ENCODE results near the gene OR6A2.
"Not testable (repeated sequence)": the region's sequence is repeated elsewhere in the genome, so short reads cannot be mapped to it uniquely, and the experiment has no call there.

OR6A2 gene

GRCh38 chr11:6799402-6799801, at the start of gene OR6A2:
OR6A2 (minus strand) TSS chr11:6799689; CDS start chr11:6795708, 3,981 bp downstream.
- DNase-seq: no peak

GRCh38 chr11:6845383-6845782, 45.9 kb upstream of the OR6A2 start, which contains the start of gene OR10A5:
OR10A5 (plus strand) TSS chr11:6845683; CDS start chr11:6845683, 0 bp downstream.
- DNase-seq: no peak

GRCh38 chr11:6844356-6844755, 44.9 kb upstream of the OR6A2 start:
- no peak for DNase-seq

GRCh38 chr11:6843670-6844069, 44.2 kb upstream of the OR6A2 start:
- DNase-seq: no peak

- DNase-seq: no peak
Measured at GRCh38 chr11:6841694-6842093, 42.2 kb upstream of the OR6A2 start.

GRCh38 chr11:6834021-6834420, 34.5 kb upstream of the OR6A2 start:
- DNase-seq: no peak

GRCh38 chr11:6833356-6833755, 33.9 kb upstream of the OR6A2 start:
- DNase-seq: no peak

GRCh38 chr11:6828103-6828502, 28.6 kb upstream of the OR6A2 start:
- DNase-seq: no peak

GRCh38 chr11:6825231-6825744, 25.8 kb upstream of the OR6A2 start:
- no peak for DNase-seq

GRCh38 chr11:6824136-6824823, 24.8 kb upstream of the OR6A2 start:
- DNase-seq: no peak

- no peak for DNase-seq
Measured at GRCh38 chr11:6818967-6819366, 19.5 kb upstream of the OR6A2 start.

GRCh38 chr11:6817694-6818093, 18.2 kb upstream of the OR6A2 start:
- no peak for DNase-seq

- DNase-seq: no peak
Measured at GRCh38 chr11:6813656-6814055, 14.2 kb upstream of the OR6A2 start.

GRCh38 chr11:6812390-6813005, 13.0 kb upstream of the OR6A2 start:
- DNase-seq: peak; percentile 11

- not testable (repeated sequence) for DNase-seq
Measured at GRCh38 chr11:6801075-6801474, 1.6 kb upstream of the OR6A2 start.

GRCh38 chr11:6794639-6795038, 4.8 kb downstream of the OR6A2 start:
- no peak for DNase-seq

- no peak for DNase-seq
Measured at GRCh38 chr11:6790546-6790945, 8.9 kb downstream of the OR6A2 start.

- no peak for DNase-seq
Measured at GRCh38 chr11:6782720-6783119, 16.8 kb downstream of the OR6A2 start, which contains the start of gene OR2AG1. OR2AG1 (plus strand) TSS chr11:6783020; CDS start chr11:6785038, 2,018 bp downstream.

GRCh38 chr11:6780829-6781228, 18.7 kb downstream of the OR6A2 start:
- DNase-seq: no peak

- DNase-seq: no peak
Measured at GRCh38 chr11:6778518-6778917, 21.0 kb downstream of the OR6A2 start.

- no peak for DNase-seq
Measured at GRCh38 chr11:6771926-6772893, 27.3 kb downstream of the OR6A2 start, which contains the start of gene OR2AG2. OR2AG2 (minus strand) TSS chr11:6771976; CDS start chr11:6768957, 3,019 bp downstream.

- DNase-seq: no peak
Measured at GRCh38 chr11:6757373-6757967, 42.0 kb downstream of the OR6A2 start.

GRCh38 chr11:6755953-6756347, 43.5 kb downstream of the OR6A2 start:
- DNase-seq: no peak

Data from NCI-H187 treated with DMSO at 0.1 percent for 48 hours (cell line).